ENCODE measurements around the gene NTM. TPM values are rescaled to one million over a fixed set of nuclear protein-coding genes. Genes with fewer than 3 reads are reported as not detected.

NTM gene
- total and polyA plus RNA-seq, 2 donors (not counting 3 experiments of a cell fraction or from before 2014, with no cell fraction given) = 1.00 to 1.1 TPM

DNA sequence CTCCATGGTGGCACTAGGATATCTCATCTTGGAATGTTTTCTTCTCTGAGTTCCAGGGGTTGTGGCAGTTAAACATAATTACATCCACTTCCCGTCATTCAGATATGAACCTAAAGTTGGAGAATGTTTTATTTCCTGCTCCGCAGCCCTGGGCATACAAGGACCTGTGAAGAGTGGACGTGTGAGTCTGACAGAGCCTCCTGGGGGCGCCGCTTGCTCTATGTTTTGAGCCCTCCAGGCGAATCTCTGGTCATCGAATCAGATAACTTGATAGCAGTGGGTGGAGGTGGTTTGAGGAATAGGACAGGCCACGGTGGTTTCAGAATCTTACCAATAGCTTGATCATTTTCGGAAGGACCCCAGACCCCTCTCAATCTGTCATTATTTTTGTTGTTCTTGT, 174.2 kb downstream of the NTM start:
- Histone ChIP-seq H2AFZ (ENCODE audit: low read depth, low read length) (no peak overlapping the region), H3K36me3 (ENCODE audit: control insufficient read depth in 2 of 2, extremely low read depth in 1 of 2, insufficient read depth in 2 of 2, low read length in 2 of 2) (no peaks in the 10 kb centered on the region), H4K20me1 (replicated peaks; ENCODE audit: control insufficient read depth, extremely low read depth, insufficient read depth, low read length) (no peaks in the 10 kb centered on the region), H3K9me3 (replicated peaks; ENCODE audit: control insufficient read depth, insufficient read depth, low read length) (no peaks in the 10 kb centered on the region), H3K4me2 (ENCODE audit: insufficient read depth, low read length) (no peak overlapping the region), H3K27me3 (ENCODE audit: control insufficient read depth in 2 of 2, insufficient read depth in 2 of 2, low read length in 2 of 2) (no peaks in the 10 kb centered on the region), H3K79me2 (ENCODE audit: control insufficient read depth, insufficient read depth, low read length) (no peaks in the 10 kb centered on the region), H3K9me1 (replicated peaks; ENCODE audit: control insufficient read depth, extremely low read depth, insufficient read depth, low read length) (no peaks in the 10 kb centered on the region), H3K4me3 (replicated peaks in 1 of 3; ENCODE audit: insufficient read depth in 1 of 3, low read depth in 1 of 3, low read length in 3 of 3) (no peak overlapping the region), H3K27ac (ENCODE audit: insufficient read depth, low read depth, low read length) (no peak overlapping the region), H3K9ac (replicated peaks; ENCODE audit: extremely low read depth, insufficient read depth, low read length) (no peak overlapping the region), H3K4me1 (ENCODE audit: control insufficient read depth, extremely low read depth, insufficient read depth, low read length) (no peaks in the 10 kb centered on the region)
- TF ChIP-seq POLR2A (IDR thresholded peaks at IDR 0.05; ENCODE audit: low read depth, low read length) (no peak), POLR2AphosphoS5 (IDR thresholded peaks at IDR 0.05; ENCODE audit: insufficient read depth, low read depth, low read length) (no peak), GATA2 (IDR thresholded peaks at IDR 0.05; ENCODE audit: insufficient read depth, insufficient read length, low read depth, low read length) (no peak), JUN (IDR thresholded peaks at IDR 0.05; ENCODE audit: borderline replicate concordance, insufficient read depth, insufficient read length, low read depth) (no peak), EZH2 (IDR thresholded peaks at IDR 0.05; ENCODE audit: borderline replicate concordance, low read depth, low read length, severe bottlenecking) (no peak)
- TF ChIP-seq, protein P1, sequence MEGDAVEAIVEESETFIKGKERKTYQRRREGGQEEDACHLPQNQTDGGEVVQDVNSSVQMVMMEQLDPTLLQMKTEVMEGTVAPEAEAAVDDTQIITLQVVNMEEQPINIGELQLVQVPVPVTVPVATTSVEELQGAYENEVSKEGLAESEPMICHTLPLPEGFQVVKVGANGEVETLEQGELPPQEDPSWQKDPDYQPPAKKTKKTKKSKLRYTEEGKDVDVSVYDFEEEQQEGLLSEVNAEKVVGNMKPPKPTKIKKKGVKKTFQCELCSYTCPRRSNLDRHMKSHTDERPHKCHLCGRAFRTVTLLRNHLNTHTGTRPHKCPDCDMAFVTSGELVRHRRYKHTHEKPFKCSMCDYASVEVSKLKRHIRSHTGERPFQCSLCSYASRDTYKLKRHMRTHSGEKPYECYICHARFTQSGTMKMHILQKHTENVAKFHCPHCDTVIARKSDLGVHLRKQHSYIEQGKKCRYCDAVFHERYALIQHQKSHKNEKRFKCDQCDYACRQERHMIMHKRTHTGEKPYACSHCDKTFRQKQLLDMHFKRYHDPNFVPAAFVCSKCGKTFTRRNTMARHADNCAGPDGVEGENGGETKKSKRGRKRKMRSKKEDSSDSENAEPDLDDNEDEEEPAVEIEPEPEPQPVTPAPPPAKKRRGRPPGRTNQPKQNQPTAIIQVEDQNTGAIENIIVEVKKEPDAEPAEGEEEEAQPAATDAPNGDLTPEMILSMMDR (IDR thresholded peaks at IDR 0.05; ENCODE audit: extremely low read depth in 1 of 2, insufficient read depth in 1 of 2, low read depth in 1 of 2, low read length in 2 of 2) = no peak
- TF ChIP-seq, protein P2, sequence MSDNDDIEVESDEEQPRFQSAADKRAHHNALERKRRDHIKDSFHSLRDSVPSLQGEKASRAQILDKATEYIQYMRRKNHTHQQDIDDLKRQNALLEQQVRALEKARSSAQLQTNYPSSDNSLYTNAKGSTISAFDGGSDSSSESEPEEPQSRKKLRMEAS (IDR thresholded peaks at IDR 0.05; ENCODE audit: insufficient read depth, insufficient read length) = no peak
- DNase-seq (ENCODE audit: low read depth, low spot score) (no peak), FAIRE-seq (no peak)
- intact Hi-C loops (cut with micrococcal nuclease) = no loop called here
- dilution Hi-C loops (cut with MboI; ENCODE audit: extremely low pct_ligation_motif_present, low sequenced_read_pairs) = no loop called here
- ChIA-PET POLR2A (no interaction called here), CTCF (no interaction called here)
- no TSS peak for BruUV-seq (replicated peaks)

Data from endothelial cell of umbilical vein (primary cell).